K562 (cell line): ENCODE measurements around the gene SLC17A8. TPM values are rescaled to one million over a fixed set of nuclear protein-coding genes. Genes with fewer than 3 reads are reported as not detected.

Experiments
- ATAC-seq: fragments of 200-7000 bp; cut with Tn5 transposase; 3 replicates; pipeline ENCODE4 v1.9.1; 2020; ENCODE audit warnings: moderate library complexity
- BruUV-seq: library from RNA; stranded (reverse); fragments of 400-500 nt; replicated peaks from 2 replicates; lab custom pipeline; 2021; lab: Mats Ljungman, UMichigan
- CTCF ChIA-PET: fragments of 300-600 bp; formaldehyde crosslinking; extraction: SDS; loops from one replicate; lab custom pipeline; 2021; ENCODE audit warnings: low intra/inter-chr PET ratio; lab: Yijun Ruan, JAX
- POLR2A ChIA-PET: fragments of 300-600, 350-650 bp; sonication (Branson Sonifier 250); formaldehyde crosslinking; extraction: SDS; loops from one replicate; lab custom pipeline; 2021; ENCODE audit warnings: antibody characterized with exemption, inconsistent platforms; lab: Yijun Ruan, JAX
- DNase-seq, 4 experiments: peaks; one replicate each; pipeline versions ENCODE4 v3.0.0 to v3.0.0-alpha.2; 2011 to 2018; ENCODE audit warnings: low spot score in 3 of 4, mixed read lengths in 3 of 4; ENCODE audit errors: extremely low read depth in 1 of 4
- FAIRE-seq: peaks from 2 replicates; lab custom pipeline; 2011; peaks lifted over from hg19 to GRCh38; lab: Jason Lieb, UNC
- H2AFZ ChIP-seq: 2 replicates; pipeline ENCODE4 v1.6.0; 2011; ENCODE audit warnings: low read depth, low read length, control low read depth, inconsistent platforms
- H3K27ac ChIP-seq: fragments of 200-600 bp; 3 replicates; pipeline ENCODE4 v1.8.0; 2011; ENCODE audit warnings: low read depth, mild to moderate bottlenecking, control low read depth, inconsistent platforms, low read length, moderate library complexity, mixed read lengths; ENCODE audit errors: extremely low read depth
- H3K27me3 ChIP-seq, 2 experiments: fragments of 300-600 bp in 1 of 2; 2 replicates in 1 of 2; 3 replicates in 1 of 2; pipeline versions ENCODE4 v1.6.0 to v1.8.0; 2011; ENCODE audit warnings: inconsistent platforms in 2 of 2, low read length in 2 of 2, mild to moderate bottlenecking in 1 of 2, mixed read lengths in 1 of 2, moderate library complexity in 1 of 2; ENCODE audit not compliant: control insufficient read depth in 2 of 2, insufficient read depth in 2 of 2
- H3K36me3 ChIP-seq: fragments of 300-600 bp; 3 replicates; pipeline ENCODE4 v1.8.0; 2011; ENCODE audit warnings: mild to moderate bottlenecking, low read length, inconsistent platforms; ENCODE audit not compliant: control insufficient read depth, insufficient read depth
- H3K4me1 ChIP-seq, 2 experiments: fragments of 200-600 bp in 1 of 2; replicated peaks in 1 of 2; 2 replicates in 1 of 2; 3 replicates in 1 of 2; pipeline versions ENCODE4 v1.5.1 to v1.8.0; 2011; ENCODE audit warnings: inconsistent platforms in 2 of 2, low read length in 2 of 2, mild to moderate bottlenecking in 1 of 2, mixed read lengths in 1 of 2, moderate library complexity in 1 of 2; ENCODE audit not compliant: control insufficient read depth in 2 of 2, insufficient read depth in 2 of 2
- H3K4me2 ChIP-seq: 2 replicates; pipeline ENCODE4 v1.6.1; 2011; ENCODE audit warnings: low read length, control low read depth, inconsistent platforms, mixed read lengths; ENCODE audit not compliant: insufficient read depth
- H3K4me3 ChIP-seq: fragments of 200-600 bp; sonication (generic), shearing (Covaris generic); 2 replicates; pipeline ENCODE4 v1.5.1; 2016; ENCODE audit warnings: control low read depth, inconsistent platforms
- H3K79me2 ChIP-seq: fragments of 200-600 bp; 3 replicates; pipeline ENCODE4 v1.8.0; 2011; ENCODE audit warnings: low read length, inconsistent platforms; ENCODE audit not compliant: control insufficient read depth, insufficient read depth
- H3K9ac ChIP-seq, 2 experiments: 2 replicates each; pipeline versions ENCODE4 v1.6.0 to v1.6.1; 2011; ENCODE audit warnings: low read depth in 2 of 2, low read length in 2 of 2, control low read depth in 1 of 2, inconsistent platforms in 1 of 2, mild to moderate bottlenecking in 1 of 2, mixed read lengths in 1 of 2; ENCODE audit not compliant: insufficient read depth in 1 of 2
- H3K9me1 ChIP-seq: one replicate; pipeline ENCODE4 v1.6.0; 2011; ENCODE audit warnings: inconsistent platforms, mild to moderate bottlenecking, low read length, moderate library complexity; ENCODE audit not compliant: control insufficient read depth, insufficient read depth
- H3K9me3 ChIP-seq: replicated peaks from 2 replicates; pipeline ENCODE4 v1.5.1; 2011; ENCODE audit warnings: low read depth, low read length, inconsistent platforms; ENCODE audit not compliant: control insufficient read depth, insufficient read depth
- H4K20me1 ChIP-seq: replicated peaks from 2 replicates; pipeline ENCODE4 v1.6.1; 2011; ENCODE audit warnings: low read length, inconsistent platforms, mixed read lengths; ENCODE audit not compliant: control insufficient read depth, insufficient read depth
- BCL6 ChIP-seq: fragments of 250-450 bp; sonication (Bioruptor Pico); IDR thresholded peaks from 2 replicates; pipeline ENCODE4 v1.4.0; 2020
- CREBBP ChIP-seq: IDR thresholded peaks from one replicate; pipeline ENCODE4 v1.6.1; 2012; ENCODE audit warnings: low read depth, mild to moderate bottlenecking, control low read depth, inconsistent platforms, low read length
- ELK3 ChIP-seq: fragments of 450-650 bp; formaldehyde crosslinking; IDR thresholded peaks from 2 replicates; pipeline ENCODE4 v1.4.0; 2020; ENCODE audit warnings: mild to moderate bottlenecking
- ESRRB ChIP-seq: fragments of 250-450 bp; sonication (Bioruptor Pico); IDR thresholded peaks from 2 replicates; pipeline ENCODE4 v1.5.0; 2020; ENCODE audit warnings: mild to moderate bottlenecking, moderate library complexity, borderline replicate concordance
- GABPA ChIP-seq: fragments of 200-800 bp; sonication (Bioruptor generic); conservative IDR thresholded peaks from 2 replicates; pipeline ENCODE4 v1.6.1; 2016; ENCODE audit warnings: low read depth, missing genetic modification characterization, missing compliant biosample characterization
- HBP1 ChIP-seq: fragments of 450-650 bp; formaldehyde crosslinking; IDR thresholded peaks from 2 replicates; pipeline ENCODE4 v1.4.0; 2022; ENCODE audit warnings: missing genetic modification characterization
- ID3 ChIP-seq, 2 experiments: fragments of 250-450 bp in 1 of 2; fragments of 450-650 bp in 1 of 2; sonication (Bioruptor Pico) in 1 of 2; IDR thresholded peaks; 2 replicates each; pipeline versions ENCODE4 v1.6.1 to v1.8.0; 2016 to 2021; ENCODE audit warnings: mild to moderate bottlenecking in 2 of 2, moderate library complexity in 2 of 2, missing compliant biosample characterization in 1 of 2, missing genetic modification characterization in 1 of 2
- POLR2B ChIP-seq: fragments of 450-650 bp; IDR thresholded peaks from 2 replicates; pipeline ENCODE4 v1.6.1; 2018; ENCODE audit warnings: low read depth; ENCODE audit not compliant: partially characterized antibody
- RFX7 ChIP-seq: fragments of 250-450 bp; sonication (Bioruptor Pico); IDR thresholded peaks from 2 replicates; pipeline ENCODE4 v1.5.1; 2021; ENCODE audit warnings: mild to moderate bottlenecking
- SAFB ChIP-seq: fragments of 200-400 bp; formaldehyde crosslinking; IDR thresholded peaks from 2 replicates; pipeline ENCODE4 v1.6.1; 2017; ENCODE audit warnings: low read depth, low read length, borderline replicate concordance
- SIRT6 ChIP-seq: IDR thresholded peaks from one replicate; pipeline ENCODE4 v1.6.1; 2012; ENCODE audit warnings: low read depth, mild to moderate bottlenecking, control low read depth, inconsistent platforms, low read length, moderate library complexity
- STAT6 ChIP-seq: sonication (generic); formaldehyde crosslinking; IDR thresholded peaks from 2 replicates; pipeline ENCODE4 v1.8.1; 2023; ENCODE audit warnings: mild to moderate bottlenecking, missing genetic modification reagents
- ZFP36 ChIP-seq: fragments of 150-350 bp; IDR thresholded peaks from 2 replicates; pipeline ENCODE4 v1.6.1; 2018; ENCODE audit warnings: low read length, low read depth; ENCODE audit not compliant: partially characterized antibody
- ZNF41 ChIP-seq: fragments of 250-450 bp; sonication (Bioruptor Pico); conservative IDR thresholded peaks from 2 replicates; pipeline ENCODE4 v1.4.0; 2020; ENCODE audit warnings: mild to moderate bottlenecking
- ZNF586 ChIP-seq: fragments of 450-650 bp; formaldehyde crosslinking; conservative IDR thresholded peaks from 2 replicates; pipeline ENCODE4 v1.4.0; 2020; ENCODE audit warnings: mild to moderate bottlenecking, moderate library complexity
- ZNF778 ChIP-seq: fragments of 450-650 bp; formaldehyde crosslinking; IDR thresholded peaks from 2 replicates; pipeline ENCODE4 v1.4.0; 2020; ENCODE audit warnings: mild to moderate bottlenecking, moderate library complexity
- ZZZ3 ChIP-seq: fragments of 450-650 bp; IDR thresholded peaks from 2 replicates; pipeline ENCODE4 v1.6.1; 2016; ENCODE audit warnings: antibody characterized with exemption, mild to moderate bottlenecking, moderate library complexity
- in situ Hi-C: fragments of 300-500 bp; cut with MboI; formaldehyde crosslinking; loops from 4 replicates; pipeline ENCODE4 v1.15.0; 2018; ENCODE audit warnings: inconsistent platforms, mixed read lengths
- intact Hi-C: fragments of 100-400 bp; cut with micrococcal nuclease; formaldehyde crosslinking; loops from 2 replicates; pipeline ENCODE4 v1.14.2; 2022
- polyA plus RNA-seq, 8 experiments: library from polyadenylated mRNA; depleted of rRNA in 4 of 8; stranded (reverse) in 5 of 8; unstranded in 3 of 8; fragments of >200 nt; fragmentation: Nextera tagmentation in 2 of 8; fragmentation: Illumina TruSeq in 1 of 8; extraction: Ambion mirVana in 2 of 8; extraction: Trizol in 1 of 8; gene quantifications; 2 replicates each; pipeline versions ENCODE4 v1.2.1 to v1.2.3, GENCODE V29; 2011 to 2014; ENCODE audit warnings: inconsistent platforms in 1 of 8, missing spikeins in 1 of 8
- total RNA-seq, 7 experiments: library from RNA; depleted of rRNA in 6 of 7; stranded (reverse); fragments of >200 nt in 6 of 7; fragmentation: Illumina TruSeq in 2 of 7; extraction: Trizol in 2 of 7; gene quantifications; 2 replicates each; pipeline versions ENCODE4 v1.2.1 to v1.2.3, GENCODE V29; 2011 to 2021; ENCODE audit warnings: low replicate concordance in 1 of 7

SLC17A8 gene
- total and polyA plus RNA-seq, 9 of the 15 experiments (the other 6 are each of a cell fraction or from before 2014, with no cell fraction given): 0.03 TPM; not detected in 8

- no TSS peak for BruUV-seq
- intact Hi-C loops: no loop called here
- POLR2A ChIA-PET: interaction anchor here (1.0 kb wide), 1 partner anchor 9 kb away, joined by 3 read pairs; no protein-coding TSS in a partner anchor
These were observed 65.8 kb downstream of the SLC17A8 start for GRCh38 chr12:100422646-100423045.

More at GRCh38 chr12:100422646-100423045, 65.8 kb downstream of the SLC17A8 start:
- in situ Hi-C loops: no loop called here
- DNase-seq (no peak), ATAC-seq (no peak), FAIRE-seq (no peak)
- no peak overlapping the region for H3K4me2 ChIP-seq
- no peak overlapping the region for H3K9ac ChIP-seq
- H3K4me1 ChIP-seq: no peaks in the 10 kb centered on the region
- CTCF ChIA-PET: interaction anchor here (0.7 kb wide), 1 partner anchor 54 kb away, joined by 5 read pairs; no protein-coding TSS in a partner anchor
- TF ChIP-seq RFX7 (CRISPR knock-in tag) (no peak), ZNF41 (CRISPR knock-in tag) (no peak), GABPA (tag) (no peak), ZNF586 (CRISPR knock-in tag) (no peak), ELK3 (CRISPR knock-in tag) (no peak), SIRT6 (no peak), HBP1 (CRISPR knock-in tag) (no peak), ID3 (CRISPR knock-in tag; IDR thresholded peaks at IDR 0.05) (no peak), ID3 (tag; IDR thresholded peaks at IDR 0.05) (no peak), CREBBP (no peak), ZNF778 (no peak), ZFP36 (no peak), SAFB (no peak), POLR2B (no peak), STAT6 (CRISPR knock-in tag) (no peak), ESRRB (CRISPR knock-in tag) (no peak), BCL6 (CRISPR knock-in tag) (no peak), ZZZ3 (no peak)
- no peaks in the 10 kb centered on the region for H3K9me3 ChIP-seq
- no peaks in the 10 kb centered on the region for H3K27me3 ChIP-seq
- no peaks in the 10 kb centered on the region for H4K20me1 ChIP-seq
- H3K9me1 ChIP-seq: no peaks in the 10 kb centered on the region
- H3K79me2 ChIP-seq: no peaks in the 10 kb centered on the region
- H3K4me3 ChIP-seq: no peak overlapping the region
- H3K27ac ChIP-seq: no peak overlapping the region
- H3K36me3 ChIP-seq: no peaks in the 10 kb centered on the region
- no peak overlapping the region for H2AFZ ChIP-seq
